Pons (tissue), 1 donor: ENCODE measurements around the gene TSPAN4.

Experiments
- DNase-seq: peaks from one replicate; pipeline ENCODE4 v3.0.0-alpha.2; 2016; ENCODE audit warnings: low spot score

TSPAN4 gene

DNA sequence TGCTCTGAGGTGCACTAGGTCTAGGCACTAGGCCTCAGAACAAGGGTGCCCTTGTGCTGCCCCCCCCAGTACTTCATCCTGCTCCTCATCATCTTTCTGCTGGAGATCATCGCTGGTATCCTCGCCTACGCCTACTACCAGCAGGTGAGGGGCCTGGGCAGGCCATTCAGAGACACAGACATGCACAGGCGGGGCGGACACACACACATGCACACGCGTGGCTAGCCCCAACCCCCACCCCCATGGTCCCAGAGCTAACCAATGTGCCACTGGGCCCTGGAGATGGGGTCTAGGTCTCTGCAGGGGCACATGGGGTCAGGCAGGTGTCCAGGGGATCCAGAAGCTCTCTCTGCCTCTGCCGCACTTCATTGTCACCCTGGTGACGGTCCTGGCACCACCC is 6.0 kb upstream of the TSPAN4 start:
- no peak for DNase-seq

DNA sequence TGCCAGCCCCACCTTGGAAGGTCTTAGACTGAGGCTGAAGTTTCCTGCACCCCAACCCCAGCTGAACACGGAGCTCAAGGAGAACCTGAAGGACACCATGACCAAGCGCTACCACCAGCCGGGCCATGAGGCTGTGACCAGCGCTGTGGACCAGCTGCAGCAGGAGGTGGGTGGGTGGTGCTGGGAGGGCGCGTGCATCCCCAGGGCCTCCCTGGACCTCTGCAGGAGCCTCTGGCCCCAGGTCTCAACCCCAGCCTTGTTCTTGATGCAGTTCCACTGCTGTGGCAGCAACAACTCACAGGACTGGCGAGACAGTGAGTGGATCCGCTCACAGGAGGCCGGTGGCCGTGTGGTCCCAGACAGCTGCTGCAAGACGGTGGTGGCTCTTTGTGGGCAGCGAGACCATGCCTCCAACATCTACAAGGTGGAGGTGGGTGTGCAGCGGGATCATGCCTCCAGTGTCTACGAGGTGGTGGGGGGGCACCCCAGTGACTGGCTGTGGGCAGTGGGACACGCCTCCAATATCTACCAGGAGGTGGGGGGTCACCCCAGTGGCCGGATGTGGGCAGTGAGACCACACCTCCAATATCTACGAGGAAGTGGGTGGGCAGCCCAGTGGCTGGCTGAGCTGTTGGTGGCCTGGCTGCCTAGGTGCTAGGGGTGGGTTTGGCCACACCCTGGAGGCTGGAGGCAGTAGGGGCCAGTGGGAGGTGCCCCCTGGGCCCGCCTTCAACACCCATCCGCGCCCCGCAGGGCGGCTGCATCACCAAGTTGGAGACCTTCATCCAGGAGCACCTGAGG is 5.3 kb upstream of the TSPAN4 start:
- DNase-seq: no peak

DNA sequence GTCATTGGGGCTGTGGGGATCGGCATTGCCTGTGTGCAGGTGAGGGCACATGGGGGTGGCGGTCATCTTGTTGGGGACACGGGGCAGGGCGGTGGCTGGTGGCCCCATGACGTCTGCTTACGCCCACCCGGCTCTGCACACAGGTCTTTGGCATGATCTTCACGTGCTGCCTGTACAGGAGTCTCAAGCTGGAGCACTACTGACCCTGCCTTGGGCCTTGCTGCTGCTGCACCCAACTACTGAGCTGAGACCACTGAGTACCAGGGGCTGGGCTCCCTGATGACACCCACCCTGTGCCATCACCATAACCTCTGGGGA is 4.7 kb upstream of the TSPAN4 start:
- no peak for DNase-seq

DNA sequence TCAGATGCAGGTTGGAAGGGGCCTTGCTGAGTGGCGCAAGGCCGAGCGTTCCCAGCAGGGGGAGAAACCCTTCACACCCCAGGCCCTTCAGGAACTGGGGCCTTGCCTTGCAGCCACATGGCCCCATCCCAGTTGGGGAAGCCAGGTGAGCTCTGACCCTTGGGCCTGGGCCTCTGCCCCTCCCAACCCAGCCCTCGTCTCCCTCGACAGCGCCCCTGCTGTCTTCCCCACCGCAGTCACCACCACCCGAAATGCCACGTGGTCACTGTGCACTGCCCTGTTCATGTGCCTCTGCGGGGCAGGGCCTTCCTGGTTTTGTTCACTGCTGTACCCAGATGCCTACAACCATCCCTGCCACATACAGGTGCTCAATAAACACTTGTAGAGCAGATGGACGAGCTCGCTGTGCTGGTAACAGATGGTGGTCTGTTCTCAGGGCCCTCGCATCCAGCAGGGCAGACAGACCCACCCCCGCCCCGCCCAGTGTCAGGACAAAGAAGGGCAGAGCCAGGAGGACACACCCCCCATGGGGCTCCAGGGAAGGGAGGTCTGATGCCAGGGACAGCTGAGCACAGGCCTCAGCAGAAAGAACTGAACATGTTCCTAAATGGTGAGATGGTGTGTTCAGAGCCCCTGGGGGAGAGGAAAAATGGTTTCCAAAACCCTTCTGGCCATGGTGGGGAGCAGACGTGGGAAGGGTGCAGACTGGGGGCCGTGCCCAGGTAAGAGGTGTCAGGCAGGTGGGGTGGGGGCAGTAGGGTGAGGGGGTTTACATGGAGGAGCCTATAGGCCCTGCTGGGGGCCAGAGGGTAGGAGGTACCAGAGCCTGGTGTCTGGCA is 4.0 kb upstream of the TSPAN4 start:
- DNase-seq: no peak

DNA sequence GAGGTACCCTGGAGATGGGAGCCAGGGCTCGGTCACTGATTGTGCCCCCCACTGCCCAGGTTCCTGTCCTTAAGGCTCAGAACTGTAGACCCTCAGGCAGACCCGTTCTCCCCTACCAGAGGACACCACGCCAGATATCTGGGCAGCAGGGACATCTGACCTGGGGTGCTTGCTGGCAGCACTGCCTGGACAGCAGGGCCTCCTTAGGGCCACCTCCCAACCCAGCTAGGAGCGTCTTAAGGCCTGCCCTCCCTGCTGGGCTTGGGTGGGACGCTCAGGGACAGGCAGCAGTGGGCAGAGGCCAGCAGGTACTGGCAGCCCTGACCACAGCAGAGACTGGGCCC is 3.4 kb upstream of the TSPAN4 start:
- no peak for DNase-seq

DNA sequence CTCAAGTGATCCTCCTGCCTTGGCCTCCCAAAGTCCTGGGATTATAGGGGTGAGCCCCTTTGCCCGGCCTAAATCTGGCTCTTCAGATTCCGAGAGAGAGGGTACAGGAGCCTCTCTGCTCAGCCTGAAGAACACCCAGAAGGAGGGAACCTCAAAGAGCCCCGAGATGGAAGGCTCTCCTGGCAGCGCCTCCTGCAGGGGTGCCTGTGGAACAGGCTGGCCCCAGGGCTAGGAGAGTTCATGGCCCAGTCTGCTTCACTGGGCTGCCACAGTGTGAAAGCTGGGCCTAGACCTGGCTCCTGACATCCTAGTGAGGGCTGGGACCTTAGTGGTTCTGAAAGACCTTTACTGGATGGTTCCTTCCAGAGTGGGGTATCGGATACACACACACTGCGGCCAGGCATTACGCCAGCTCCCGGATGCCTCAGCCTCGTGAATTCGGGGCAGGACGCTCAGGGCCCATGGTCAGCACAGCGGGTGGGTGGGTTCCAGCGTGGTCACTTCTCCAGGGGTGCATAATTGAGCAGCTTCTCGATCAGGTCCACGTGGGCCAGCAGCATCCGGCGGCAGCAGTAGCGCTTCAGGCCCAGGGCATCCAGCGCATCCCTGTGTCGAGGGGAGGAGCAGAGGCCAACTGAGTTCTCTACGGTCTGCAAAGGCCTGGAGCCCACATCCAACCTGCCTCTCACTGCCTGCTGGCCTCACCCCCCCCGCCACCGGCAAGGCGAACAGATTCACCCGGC is 2.6 kb upstream of the TSPAN4 start:
- no peak for DNase-seq

DNA sequence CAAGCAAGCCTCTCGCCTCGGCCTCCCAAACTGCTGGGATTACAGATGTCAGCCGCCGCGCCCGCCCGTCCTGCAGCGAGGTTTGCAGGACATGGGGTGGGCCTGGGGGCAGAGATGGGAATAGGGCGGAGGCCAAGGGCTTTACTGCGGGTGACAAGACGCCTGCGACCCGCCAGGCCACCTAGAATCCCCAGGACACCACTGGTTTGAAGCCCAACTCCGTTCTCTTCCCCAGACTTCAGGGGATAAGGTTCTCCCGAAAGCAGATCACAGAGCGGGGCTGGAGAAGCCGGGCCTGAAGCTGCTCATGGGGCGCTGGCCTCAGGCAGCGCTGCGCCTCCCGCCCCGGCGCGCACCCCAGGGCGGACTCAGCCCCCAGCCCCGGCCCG is 677 bp upstream of the TSPAN4 start:
- no peak for DNase-seq

DNA sequence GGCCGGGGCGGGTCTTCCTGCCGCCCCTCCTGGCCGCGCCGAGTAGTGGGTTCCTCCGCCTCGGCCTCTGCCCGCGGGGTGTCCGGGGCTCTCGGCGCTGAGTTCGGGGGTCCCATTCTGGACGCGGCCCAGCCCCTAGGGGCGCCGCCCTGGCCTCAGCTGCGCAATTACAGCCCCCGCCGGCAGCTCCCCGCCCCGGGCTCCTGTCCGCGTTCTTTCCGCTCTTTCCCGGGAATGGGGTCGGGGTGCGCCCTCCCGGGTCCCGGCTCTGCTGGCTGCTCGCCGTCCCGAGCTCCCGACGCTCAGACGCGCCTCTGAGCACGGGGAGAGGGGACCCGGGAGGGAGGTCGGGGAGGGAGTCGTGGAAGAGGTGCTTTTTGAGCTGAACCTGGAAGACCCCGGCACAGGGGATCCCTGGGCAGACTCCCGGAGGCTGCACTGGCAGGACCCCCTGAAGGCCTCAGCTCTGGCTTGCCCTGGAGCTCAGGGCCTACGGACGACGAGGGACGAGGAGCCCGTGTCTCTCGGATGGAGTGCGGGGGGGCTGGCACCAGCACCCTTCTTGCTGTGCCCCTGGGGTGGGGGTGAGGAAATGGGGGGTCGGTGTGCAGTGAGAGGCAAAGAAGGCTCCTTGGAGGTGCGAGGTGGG is 558 bp downstream of the TSPAN4 start:
- no peak for DNase-seq

DNA sequence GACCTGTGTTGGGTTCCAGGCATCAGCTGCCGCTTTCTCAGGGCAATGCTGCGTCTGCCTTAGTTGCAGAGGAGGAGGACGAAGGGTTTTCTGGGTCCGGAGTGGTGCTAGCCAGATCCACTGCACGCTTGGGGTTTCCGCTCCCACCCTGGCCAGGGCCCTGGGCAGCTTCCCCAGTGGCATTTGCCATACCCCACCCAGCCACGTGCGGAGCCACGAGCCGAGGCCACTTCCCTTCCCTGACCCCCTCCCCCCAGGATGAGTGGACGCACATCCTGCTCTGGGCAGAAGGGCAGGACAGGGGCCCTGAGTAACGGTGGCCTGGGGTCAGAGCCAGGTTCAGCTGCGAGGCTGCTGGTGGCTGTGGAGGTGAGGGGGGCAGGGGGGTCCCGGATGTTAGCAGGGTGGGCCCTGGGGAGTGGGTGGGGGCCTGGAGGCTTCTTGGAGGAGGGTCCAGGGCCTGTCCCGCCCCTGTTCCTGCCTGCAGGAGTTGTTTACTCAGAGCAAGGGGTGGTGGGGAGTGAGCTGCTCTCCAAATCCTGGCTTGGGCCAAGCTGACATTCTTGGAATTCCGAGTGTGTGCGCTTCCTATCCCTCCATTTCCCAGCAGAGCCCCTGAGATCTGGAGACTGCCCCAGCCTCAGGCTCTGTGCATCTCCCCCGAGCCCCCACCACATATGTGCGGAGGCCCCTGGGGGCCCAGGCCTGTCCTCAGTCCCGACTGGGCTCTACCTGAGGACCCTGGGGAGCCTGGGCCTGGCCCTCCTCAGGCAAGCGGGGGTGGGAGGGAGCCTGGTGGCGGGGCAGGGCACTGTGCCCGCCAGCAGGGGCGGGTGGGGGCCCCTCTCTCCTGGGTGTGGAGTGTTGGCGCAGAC is 1.4 kb downstream of the TSPAN4 start:
- no peak for DNase-seq

DNA sequence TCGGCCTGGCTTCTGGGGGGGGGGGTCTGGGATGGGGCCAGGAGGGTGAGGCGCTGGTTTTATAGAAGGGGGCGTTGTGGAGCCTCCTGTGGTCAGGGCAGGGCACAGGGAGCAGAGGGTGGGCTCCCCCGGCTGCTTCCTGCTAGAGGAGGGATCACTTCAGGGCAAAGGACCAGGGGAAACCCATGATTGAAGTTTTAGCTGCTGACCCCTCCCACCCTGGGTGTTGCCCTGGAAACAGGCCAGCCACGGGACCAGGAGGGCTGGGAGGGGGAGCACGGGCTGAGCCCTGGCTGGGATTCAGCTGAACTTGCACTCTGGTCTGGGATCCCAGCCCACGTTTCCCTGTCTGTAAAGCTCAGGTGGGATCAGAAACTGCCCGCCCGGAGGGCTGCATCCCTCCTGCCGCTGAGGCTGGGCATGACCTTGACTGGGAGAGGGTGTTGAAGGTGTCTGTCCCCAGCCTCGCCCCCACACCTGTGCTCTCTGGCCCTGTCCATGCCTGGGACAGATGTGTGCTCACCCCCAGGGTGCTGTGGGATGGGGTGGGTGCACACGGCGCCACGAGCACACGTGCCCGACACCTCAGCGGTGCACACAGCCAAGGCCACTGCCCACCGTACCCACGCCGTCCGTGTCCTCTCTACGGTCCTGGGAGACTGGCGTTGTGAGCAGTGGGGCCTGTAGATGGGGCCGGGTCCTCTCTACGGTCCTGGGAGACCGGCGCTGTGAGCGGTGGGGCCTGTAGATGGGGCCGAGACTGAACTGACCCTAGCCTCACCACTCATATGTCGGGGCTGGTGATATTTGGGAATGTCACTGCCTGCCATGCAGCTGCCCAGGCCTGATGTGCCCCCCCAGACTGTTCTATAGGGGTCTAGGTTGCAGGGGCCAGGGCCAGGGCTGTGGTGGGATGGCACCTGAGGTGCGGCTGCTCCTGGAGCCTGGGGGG is 2.3 kb downstream of the TSPAN4 start:
- peak; percentile 31 for DNase-seq

DNA sequence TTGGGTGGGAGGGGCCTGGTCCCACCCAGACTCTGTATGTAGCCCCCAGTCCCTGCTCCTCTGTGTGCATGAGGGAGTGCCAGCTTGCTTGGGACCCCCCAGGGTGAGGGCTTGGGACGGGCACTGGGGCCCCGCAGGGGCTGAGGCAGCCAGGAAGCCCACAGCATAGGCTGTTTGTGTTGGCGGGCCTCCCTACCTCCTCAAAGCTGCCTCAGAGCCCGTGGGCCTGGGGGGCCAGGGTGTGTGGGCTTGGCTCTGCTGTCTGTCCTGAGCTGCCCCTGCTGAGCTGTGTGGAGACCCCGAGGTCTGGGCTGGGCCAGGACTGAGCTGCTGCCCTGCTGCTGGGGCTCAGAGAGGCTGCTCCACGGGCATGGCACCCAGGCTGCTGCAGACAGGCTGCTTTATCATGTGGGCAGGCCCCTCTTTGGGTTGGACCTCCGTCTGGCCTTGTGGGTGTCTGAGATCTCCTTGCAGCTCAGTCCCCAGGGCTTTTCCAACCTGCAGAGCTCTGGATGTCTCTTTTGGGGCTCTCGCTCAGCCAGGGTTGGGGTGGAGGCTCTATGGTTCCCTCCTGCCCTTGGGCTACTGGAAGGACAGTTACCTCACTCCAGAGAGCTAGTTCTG is 3.3 kb downstream of the TSPAN4 start:
- DNase-seq: no peak

DNA sequence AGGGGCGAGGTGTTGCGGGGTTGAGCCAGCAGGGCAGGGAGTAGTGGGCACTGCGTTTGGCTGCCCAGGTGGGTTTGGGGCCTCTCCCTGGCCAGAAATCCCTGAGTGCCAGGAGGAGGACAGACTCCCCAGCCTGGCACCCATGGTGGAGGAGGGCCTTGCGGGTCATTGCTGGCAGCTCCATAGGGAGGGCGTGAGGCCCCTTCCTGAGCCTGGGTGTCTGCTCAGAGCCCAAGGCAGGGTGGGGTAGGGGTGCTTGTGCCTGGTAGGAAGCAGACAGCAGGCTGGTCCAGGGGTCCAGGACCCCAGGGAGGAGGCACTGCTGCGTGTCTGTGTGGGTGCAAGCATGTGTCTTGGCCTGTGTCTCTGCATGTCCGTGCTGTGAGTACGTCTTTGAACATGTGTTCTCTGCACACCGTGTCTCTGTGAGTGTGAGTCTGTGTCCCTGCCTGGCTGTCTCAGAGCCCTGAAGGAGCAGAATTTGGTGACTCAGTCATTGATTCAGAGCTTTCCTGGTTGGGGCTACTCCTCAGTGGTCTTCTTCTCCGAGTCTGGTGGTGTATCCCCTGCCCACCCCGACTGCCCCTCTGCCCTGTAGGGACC is 3.9 kb downstream of the TSPAN4 start:
- DNase-seq: no peak

DNA sequence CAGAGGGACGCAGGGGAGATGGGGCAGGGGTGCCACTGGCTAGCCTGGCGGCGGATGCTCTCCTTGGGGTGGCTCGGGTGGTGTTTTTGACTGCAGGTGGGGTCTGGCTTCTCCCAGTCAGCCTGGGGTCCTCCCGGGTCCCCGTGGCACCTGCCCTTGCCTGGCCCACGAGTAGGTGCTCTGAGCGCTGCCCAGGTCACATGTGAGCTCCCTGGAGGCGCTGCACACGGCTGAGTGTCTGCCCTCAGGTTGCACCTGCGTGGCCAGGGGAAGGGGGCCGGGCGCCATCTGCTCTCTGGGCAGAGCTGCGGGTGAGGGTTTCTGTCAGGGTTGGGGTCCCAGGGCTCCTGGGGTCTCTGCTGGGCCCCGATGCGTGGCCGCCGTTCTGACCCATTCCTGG is 5.2 kb downstream of the TSPAN4 start:
- no peak for DNase-seq

DNA sequence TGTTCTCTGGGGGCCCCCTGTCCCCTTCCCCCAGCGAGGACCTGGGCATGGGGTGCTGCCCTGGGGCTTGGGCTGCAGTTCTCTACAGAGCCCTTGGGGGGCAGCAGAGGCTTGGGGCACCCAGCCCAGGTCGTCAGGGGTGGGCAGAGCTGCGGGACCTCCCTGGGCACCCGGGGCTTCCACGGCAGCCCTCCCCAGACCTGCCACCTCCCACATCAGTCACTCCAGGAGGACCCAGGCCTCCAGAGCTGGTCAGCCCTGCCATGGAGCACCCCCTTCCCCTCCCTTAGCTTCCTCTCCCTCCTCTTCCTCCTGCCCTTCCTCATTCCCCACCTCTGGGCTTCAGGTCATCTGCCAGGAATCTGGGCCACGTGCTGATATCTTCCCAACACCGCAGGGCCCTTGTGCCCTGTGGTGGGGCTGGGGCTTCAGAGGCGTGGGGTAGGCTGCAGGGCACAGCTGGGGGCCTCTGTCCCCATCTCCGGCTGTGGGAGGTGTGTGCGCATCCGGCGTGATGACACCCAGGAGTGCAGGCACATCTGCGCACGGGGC is 5.8 kb downstream of the TSPAN4 start:
- DNase-seq: no peak

DNA sequence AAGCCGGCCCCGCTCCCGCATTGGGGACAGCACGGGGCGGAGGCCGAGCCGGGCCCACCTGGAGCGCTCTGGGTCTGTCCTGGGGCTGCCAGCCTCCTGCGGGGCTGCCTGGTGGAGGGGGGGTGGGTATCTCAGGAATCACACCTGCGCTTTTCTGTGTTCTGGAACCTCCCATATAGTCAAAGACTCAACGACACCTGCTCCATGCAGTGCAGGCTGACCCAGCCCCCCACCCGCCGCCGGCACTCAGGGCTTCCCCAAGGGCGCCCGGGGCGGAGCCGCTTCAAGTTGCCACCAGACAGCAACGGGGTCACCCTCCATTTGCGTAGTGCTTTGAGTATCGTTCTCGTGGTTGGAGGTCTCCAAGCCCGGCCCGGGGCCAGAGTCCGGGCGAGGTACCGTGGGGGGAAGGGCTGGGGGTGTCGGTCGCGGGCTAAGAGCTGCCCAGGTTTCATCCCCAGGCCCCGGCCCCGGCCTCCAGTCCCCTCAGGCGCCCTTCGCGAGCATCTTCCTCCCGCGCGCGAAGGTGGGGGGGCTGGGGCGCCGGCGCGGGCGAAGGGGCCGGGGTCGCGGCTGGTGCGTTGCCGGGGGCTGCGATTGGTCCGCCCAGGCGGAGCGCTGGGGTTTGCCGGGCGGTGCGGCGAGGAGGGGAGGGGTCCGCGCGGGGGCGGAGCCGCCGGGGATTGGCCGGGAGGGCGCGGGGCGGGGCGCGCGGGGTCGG is 6.6 kb downstream of the TSPAN4 start:
- no peak for DNase-seq

DNA sequence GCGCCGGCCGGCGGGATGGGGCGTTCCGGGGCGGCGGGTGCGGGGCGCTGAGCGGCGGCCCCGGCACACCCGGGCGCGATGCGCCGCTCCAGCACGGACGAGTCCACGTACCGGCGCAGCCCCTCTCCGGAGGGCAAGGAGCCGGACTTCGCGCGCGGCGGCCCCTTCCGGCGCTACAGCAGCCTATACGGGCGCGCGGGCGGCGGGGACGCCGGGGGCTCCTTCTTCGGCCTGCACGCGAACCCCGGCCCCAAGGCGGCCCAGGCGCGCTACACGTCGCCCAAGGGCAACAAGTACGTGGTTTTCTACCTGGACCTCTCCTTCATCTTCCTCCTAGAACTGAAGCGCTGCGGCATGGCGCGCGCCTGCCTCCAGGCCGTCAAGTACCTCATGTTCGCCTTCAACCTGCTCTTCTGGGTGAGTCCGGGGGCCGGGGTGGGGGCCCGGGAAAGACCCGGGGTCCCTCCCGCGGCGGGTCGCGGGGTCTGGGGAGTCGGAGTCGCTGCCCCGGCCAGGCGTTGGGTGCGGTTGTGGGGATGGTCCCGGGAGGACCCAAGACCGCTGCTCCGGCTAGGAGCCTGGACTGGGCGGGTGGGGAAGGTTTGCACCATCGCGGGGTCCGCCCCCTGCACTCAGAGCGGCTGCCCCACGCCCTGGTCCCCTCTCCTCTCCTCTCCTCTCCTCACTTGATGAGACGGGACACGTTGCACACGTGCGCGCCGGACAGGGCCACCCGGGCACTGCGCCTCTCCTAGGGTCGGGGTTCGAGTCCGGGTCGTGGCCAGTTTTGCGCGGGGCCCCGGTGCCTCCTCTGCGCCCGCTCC is 7.5 kb downstream of the TSPAN4 start:
- no peak for DNase-seq
